PFSK-1 (cell line): ENCODE results near the gene CXXC5.

ENCODE experiments used
- POLR2AphosphoS5 ChIP-seq: IDR thresholded peaks from 2 replicates; pipeline ENCODE4 v1.6.1; 2012; ENCODE audit warnings: low read depth, mild to moderate bottlenecking, control low read depth, low read length, moderate library complexity
- REST ChIP-seq, 2 experiments: IDR thresholded peaks; 2 replicates each; pipeline versions ENCODE4 v1.6.1 to v1.8.0; 2011 to 2012; ENCODE audit warnings: low read depth in 2 of 2, low read length in 2 of 2, control low read depth in 1 of 2, inconsistent platforms in 1 of 2, mild to moderate bottlenecking in 1 of 2, moderate library complexity in 1 of 2; ENCODE audit not compliant: insufficient read depth in 1 of 2
- SIN3A ChIP-seq: IDR thresholded peaks from 2 replicates; pipeline ENCODE4 v1.6.1; 2012; ENCODE audit warnings: mild to moderate bottlenecking, low read length, moderate library complexity, borderline replicate concordance; ENCODE audit not compliant: insufficient read depth
- TAF1 ChIP-seq: IDR thresholded peaks from 2 replicates; pipeline ENCODE4 v1.6.1; 2012; ENCODE audit warnings: low read length, control low read depth, borderline replicate concordance; ENCODE audit not compliant: insufficient read depth

DNA sequence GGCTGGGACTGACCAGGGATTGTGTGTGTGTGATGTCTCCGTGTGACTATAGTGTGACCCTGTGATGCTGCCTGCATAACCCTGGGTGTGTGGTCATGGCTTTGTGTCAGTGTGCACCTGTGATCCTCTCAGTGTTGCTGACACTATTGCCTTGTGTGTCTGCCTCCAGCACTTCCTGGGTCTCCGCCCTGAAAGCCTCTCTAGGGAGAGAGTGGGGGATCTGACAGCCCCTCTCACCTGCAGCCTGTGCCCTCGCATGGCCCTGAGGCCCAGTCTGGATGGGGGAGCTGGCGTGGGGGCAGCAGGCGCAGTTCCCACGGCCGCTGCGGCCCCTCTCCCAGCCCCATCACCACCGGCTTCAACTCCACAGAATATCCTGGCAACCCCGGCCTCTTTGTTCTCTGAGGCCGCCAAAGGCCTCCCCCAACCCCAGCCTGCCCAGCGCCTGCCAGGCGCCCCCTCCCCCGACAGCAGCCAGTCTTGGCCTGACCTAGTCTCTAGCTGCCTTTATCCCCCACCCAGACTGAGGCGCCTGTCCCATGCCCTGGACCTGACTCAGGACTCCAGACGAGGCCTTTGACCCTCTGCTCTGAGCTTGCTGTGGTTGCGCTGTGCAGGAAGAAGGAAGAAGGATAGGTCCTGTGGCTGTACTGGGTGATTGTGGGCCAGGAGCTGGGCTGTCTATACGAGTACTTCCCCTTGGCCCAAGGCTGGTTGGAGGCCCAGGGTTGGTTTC is 38.7 kb downstream of the CXXC5 start:
- no peak for TF ChIP-seq POLR2AphosphoS5
- no peak for TF ChIP-seq TAF1
- TF ChIP-seq REST (IDR thresholded peaks at IDR 0.05; ENCODE audit: insufficient read depth in 1 of 2, low read depth in 2 of 2, low read length in 2 of 2): no peak
- no peak for TF ChIP-seq SIN3A
